K562 (cell line): ENCODE results near the gene PLGRKT. TPM values are rescaled to one million over a fixed set of nuclear protein-coding genes. Genes with fewer than 3 reads are reported as not detected.

ENCODE experiments used
- ATAC-seq: fragments of 200-7000 bp; cut with Tn5 transposase; 3 replicates; pipeline ENCODE4 v1.9.1; 2020; ENCODE audit warnings: moderate library complexity
- BruUV-seq: library from RNA; stranded (reverse); fragments of 400-500 nt; replicated peaks from 2 replicates; lab custom pipeline; 2021; lab: Mats Ljungman, UMichigan
- CTCF ChIA-PET: fragments of 300-600 bp; formaldehyde crosslinking; extraction: SDS; loops from one replicate; lab custom pipeline; 2021; ENCODE audit warnings: low intra/inter-chr PET ratio; lab: Yijun Ruan, JAX
- POLR2A ChIA-PET: fragments of 300-600, 350-650 bp; sonication (Branson Sonifier 250); formaldehyde crosslinking; extraction: SDS; loops from one replicate; lab custom pipeline; 2021; ENCODE audit warnings: antibody characterized with exemption, inconsistent platforms; lab: Yijun Ruan, JAX
- DNase-seq, 4 experiments: peaks; one replicate each; pipeline versions ENCODE4 v3.0.0 to v3.0.0-alpha.2; 2011 to 2018; ENCODE audit warnings: low spot score in 3 of 4, mixed read lengths in 3 of 4; ENCODE audit errors: extremely low read depth in 1 of 4
- FAIRE-seq: peaks from 2 replicates; lab custom pipeline; 2011; peaks lifted over from hg19 to GRCh38; lab: Jason Lieb, UNC
- H2AFZ ChIP-seq: 2 replicates; pipeline ENCODE4 v1.6.0; 2011; ENCODE audit warnings: low read depth, low read length, control low read depth, inconsistent platforms
- H3K27ac ChIP-seq: fragments of 200-600 bp; 3 replicates; pipeline ENCODE4 v1.8.0; 2011; ENCODE audit warnings: low read depth, mild to moderate bottlenecking, control low read depth, inconsistent platforms, low read length, moderate library complexity, mixed read lengths; ENCODE audit errors: extremely low read depth
- H3K27me3 ChIP-seq, 2 experiments: fragments of 300-600 bp in 1 of 2; 2 replicates in 1 of 2; 3 replicates in 1 of 2; pipeline versions ENCODE4 v1.6.0 to v1.8.0; 2011; ENCODE audit warnings: inconsistent platforms in 2 of 2, low read length in 2 of 2, mild to moderate bottlenecking in 1 of 2, mixed read lengths in 1 of 2, moderate library complexity in 1 of 2; ENCODE audit not compliant: control insufficient read depth in 2 of 2, insufficient read depth in 2 of 2
- H3K36me3 ChIP-seq: fragments of 300-600 bp; 3 replicates; pipeline ENCODE4 v1.8.0; 2011; ENCODE audit warnings: mild to moderate bottlenecking, low read length, inconsistent platforms; ENCODE audit not compliant: control insufficient read depth, insufficient read depth
- H3K4me1 ChIP-seq, 2 experiments: fragments of 200-600 bp in 1 of 2; replicated peaks in 1 of 2; 2 replicates in 1 of 2; 3 replicates in 1 of 2; pipeline versions ENCODE4 v1.5.1 to v1.8.0; 2011; ENCODE audit warnings: inconsistent platforms in 2 of 2, low read length in 2 of 2, mild to moderate bottlenecking in 1 of 2, mixed read lengths in 1 of 2, moderate library complexity in 1 of 2; ENCODE audit not compliant: control insufficient read depth in 2 of 2, insufficient read depth in 2 of 2
- H3K4me2 ChIP-seq: 2 replicates; pipeline ENCODE4 v1.6.1; 2011; ENCODE audit warnings: low read length, control low read depth, inconsistent platforms, mixed read lengths; ENCODE audit not compliant: insufficient read depth
- H3K4me3 ChIP-seq: fragments of 200-600 bp; sonication (generic), shearing (Covaris generic); 2 replicates; pipeline ENCODE4 v1.5.1; 2016; ENCODE audit warnings: control low read depth, inconsistent platforms
- H3K79me2 ChIP-seq: fragments of 200-600 bp; 3 replicates; pipeline ENCODE4 v1.8.0; 2011; ENCODE audit warnings: low read length, inconsistent platforms; ENCODE audit not compliant: control insufficient read depth, insufficient read depth
- H3K9ac ChIP-seq, 2 experiments: 2 replicates each; pipeline versions ENCODE4 v1.6.0 to v1.6.1; 2011; ENCODE audit warnings: low read depth in 2 of 2, low read length in 2 of 2, control low read depth in 1 of 2, inconsistent platforms in 1 of 2, mild to moderate bottlenecking in 1 of 2, mixed read lengths in 1 of 2; ENCODE audit not compliant: insufficient read depth in 1 of 2
- H3K9me1 ChIP-seq: one replicate; pipeline ENCODE4 v1.6.0; 2011; ENCODE audit warnings: inconsistent platforms, mild to moderate bottlenecking, low read length, moderate library complexity; ENCODE audit not compliant: control insufficient read depth, insufficient read depth
- H3K9me3 ChIP-seq: replicated peaks from 2 replicates; pipeline ENCODE4 v1.5.1; 2011; ENCODE audit warnings: low read depth, low read length, inconsistent platforms; ENCODE audit not compliant: control insufficient read depth, insufficient read depth
- H4K20me1 ChIP-seq: replicated peaks from 2 replicates; pipeline ENCODE4 v1.6.1; 2011; ENCODE audit warnings: low read length, inconsistent platforms, mixed read lengths; ENCODE audit not compliant: control insufficient read depth, insufficient read depth
- ARID2 ChIP-seq: fragments of 450-650 bp; IDR thresholded peaks from 2 replicates; pipeline ENCODE4 v1.6.1; 2017; ENCODE audit warnings: antibody characterized with exemption, mild to moderate bottlenecking
- CBFB ChIP-seq: sonication (generic); formaldehyde crosslinking; IDR thresholded peaks from 2 replicates; pipeline ENCODE4 v1.4.0; 2020; ENCODE audit warnings: mild to moderate bottlenecking, missing genetic modification reagents
- CHD4 ChIP-seq: fragments of 200-600 bp; sonication (generic); IDR thresholded peaks from 3 replicates; pipeline ENCODE4 v1.6.1; 2012; ENCODE audit warnings: low read depth, mild to moderate bottlenecking, mixed read lengths, low read length, inconsistent platforms; ENCODE audit not compliant: insufficient read depth, insufficient replicate concordance, poor library complexity, severe bottlenecking
- CREBBP ChIP-seq: IDR thresholded peaks from one replicate; pipeline ENCODE4 v1.6.1; 2012; ENCODE audit warnings: low read depth, mild to moderate bottlenecking, control low read depth, inconsistent platforms, low read length
- HCFC1 ChIP-seq: IDR thresholded peaks from 2 replicates; pipeline ENCODE4 v1.6.1; 2012; ENCODE audit warnings: low read depth, low read length, improper control_type of control experiment
- HMBOX1 ChIP-seq: sonication (generic); IDR thresholded peaks from 2 replicates; pipeline ENCODE4 v1.6.1; 2016
- MBD2 ChIP-seq: sonication (generic); IDR thresholded peaks from 2 replicates; pipeline ENCODE4 v1.6.1; 2016; ENCODE audit warnings: low read depth, borderline replicate concordance
- NKRF ChIP-seq: fragments of 450-650 bp; IDR thresholded peaks from 2 replicates; pipeline ENCODE4 v1.6.1; 2016; ENCODE audit warnings: borderline replicate concordance
- SNAPC5 ChIP-seq: fragments of 250-450 bp; sonication (Bioruptor Pico); IDR thresholded peaks from 2 replicates; pipeline ENCODE4 v1.8.0; 2021; ENCODE audit warnings: moderate library complexity, mild to moderate bottlenecking, inconsistent platforms
- SRSF7 ChIP-seq: fragments of 200-400 bp; formaldehyde crosslinking; optimal IDR thresholded peaks from 2 replicates; pipeline ENCODE3; 2017; ENCODE audit warnings: mild to moderate bottlenecking, low read depth, low read length
- TAL1 ChIP-seq: fragments of 450-650 bp; IDR thresholded peaks from 2 replicates; pipeline ENCODE4 v1.6.1; 2016; ENCODE audit warnings: mild to moderate bottlenecking
- in situ Hi-C: fragments of 300-500 bp; cut with MboI; formaldehyde crosslinking; loops from 4 replicates; pipeline ENCODE4 v1.15.0; 2018; ENCODE audit warnings: inconsistent platforms, mixed read lengths
- intact Hi-C: fragments of 100-400 bp; cut with micrococcal nuclease; formaldehyde crosslinking; loops from 2 replicates; pipeline ENCODE4 v1.14.2; 2022
- polyA plus RNA-seq, 8 experiments: library from polyadenylated mRNA; depleted of rRNA in 4 of 8; stranded (reverse) in 5 of 8; unstranded in 3 of 8; fragments of >200 nt; fragmentation: Nextera tagmentation in 2 of 8; fragmentation: Illumina TruSeq in 1 of 8; extraction: Ambion mirVana in 2 of 8; extraction: Trizol in 1 of 8; gene quantifications; 2 replicates each; pipeline versions ENCODE4 v1.2.1 to v1.2.3, GENCODE V29; 2011 to 2014; ENCODE audit warnings: inconsistent platforms in 1 of 8, missing spikeins in 1 of 8
- total RNA-seq, 7 experiments: library from RNA; depleted of rRNA in 6 of 7; stranded (reverse); fragments of >200 nt in 6 of 7; fragmentation: Illumina TruSeq in 2 of 7; extraction: Trizol in 2 of 7; gene quantifications; 2 replicates each; pipeline versions ENCODE4 v1.2.1 to v1.2.3, GENCODE V29; 2011 to 2021; ENCODE audit warnings: low replicate concordance in 1 of 7

PLGRKT gene
- total and polyA plus RNA-seq, 9 of the 15 experiments (the other 6 are each of a cell fraction or from before 2014, with no cell fraction given), result 4.7 to 13.8 (median 6.5) TPM

GRCh38 chr9:5310851-5311250 lies 126.9 kb downstream of the PLGRKT start:
- ChIA-PET POLR2A (no interaction called here), CTCF (no interaction called here)
- BruUV-seq, result no TSS peak
- FAIRE-seq, result no peak
- Histone ChIP-seq H3K36me3 (no peaks in the 10 kb centered on the region), H3K9me1 (no peaks in the 10 kb centered on the region), H2AFZ (no peak overlapping the region), H3K4me2 (no peak overlapping the region), H3K79me2 (no peaks in the 10 kb centered on the region), H3K27me3 (no peaks in the 10 kb centered on the region), H3K4me3 (no peak overlapping the region), H3K9me3 (no peaks in the 10 kb centered on the region), H3K4me1 (no peaks in the 10 kb centered on the region), H3K27ac (no peak overlapping the region), H4K20me1 (no peaks in the 10 kb centered on the region), H3K9ac (no peak overlapping the region)
- ATAC-seq, result no peak
- DNase-seq, result no peak
- in situ Hi-C loops (no loop called here), intact Hi-C loops (no loop called here)
- TF ChIP-seq CHD4, result no peak
- TF ChIP-seq MBD2, result no peak
- no peak for TF ChIP-seq ARID2
- no peak for TF ChIP-seq CBFB (CRISPR knock-in tag)
- no peak for TF ChIP-seq TAL1
- TF ChIP-seq SNAPC5, result no peak
- no peak for TF ChIP-seq HCFC1
- no peak for TF ChIP-seq CREBBP
- TF ChIP-seq SRSF7, result no peak
- TF ChIP-seq NKRF, result no peak
- no peak for TF ChIP-seq HMBOX1
